HG02678 (cell line): ENCODE measurements around the gene POLR2H.
"Not testable (repeated sequence)": the region's sequence is repeated elsewhere in the genome, so short reads cannot be mapped to it uniquely, and the experiment has no call there.

ENCODE experiments used
- ATAC-seq: cut with Tn5 transposase; IDR thresholded peaks from one replicate; pipeline ENCODE4 v1.9.1; 2021; ENCODE audit warnings: mild to moderate bottlenecking, moderate library complexity; ENCODE audit not compliant: unreplicated experiment

POLR2H gene

GRCh38 chr3:184335661-184336546, 25.6 kb upstream of the POLR2H start:
- peak; percentile 87 for ATAC-seq

GRCh38 chr3:184336547-184337398, 24.7 kb upstream of the POLR2H start:
- ATAC-seq = no peak

GRCh38 chr3:184337399-184337714, 24.2 kb upstream of the POLR2H start, which contains the start of gene FAM131A:
FAM131A (plus strand) TSS chr3:184337600; CDS start chr3:184337631, 31 bp downstream.
- ATAC-seq = no peak

- no peak for ATAC-seq
Measured at GRCh38 chr3:184337981-184338380, 23.5 kb upstream of the POLR2H start.

GRCh38 chr3:184338511-184338945, 23.0 kb upstream of the POLR2H start:
- no peak for ATAC-seq

DNA sequence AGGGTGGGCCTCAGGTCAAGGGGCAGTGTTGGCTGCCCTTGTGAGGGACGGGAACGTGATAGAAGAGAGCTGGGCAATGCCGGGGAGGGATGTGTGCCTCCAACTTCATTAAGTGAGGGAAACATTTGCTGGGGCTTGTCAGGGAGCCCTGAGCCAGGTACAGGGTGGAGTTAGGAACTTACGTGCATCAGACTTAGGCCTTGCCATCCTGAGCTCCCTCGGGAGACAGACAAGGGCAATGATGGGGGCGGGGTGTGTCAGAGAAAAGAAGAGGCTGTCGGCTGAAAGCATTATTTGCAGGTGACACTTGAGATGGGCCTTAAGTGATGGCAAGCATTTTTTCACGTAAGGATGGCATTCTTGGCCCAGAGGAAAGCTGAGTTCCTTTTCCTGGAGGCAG, 22.5 kb upstream of the POLR2H start:
- no peak for ATAC-seq

- ATAC-seq = not testable (repeated sequence)
Measured at GRCh38 chr3:184339451-184340135, 21.9 kb upstream of the POLR2H start.

GRCh38 chr3:184341925-184342324, 19.6 kb upstream of the POLR2H start:
- no peak for ATAC-seq

- ATAC-seq = no peak
Measured at GRCh38 chr3:184343200-184343876, 18.2 kb upstream of the POLR2H start.

GRCh38 chr3:184344579-184345316, 16.8 kb upstream of the POLR2H start:
- no peak for ATAC-seq

DNA sequence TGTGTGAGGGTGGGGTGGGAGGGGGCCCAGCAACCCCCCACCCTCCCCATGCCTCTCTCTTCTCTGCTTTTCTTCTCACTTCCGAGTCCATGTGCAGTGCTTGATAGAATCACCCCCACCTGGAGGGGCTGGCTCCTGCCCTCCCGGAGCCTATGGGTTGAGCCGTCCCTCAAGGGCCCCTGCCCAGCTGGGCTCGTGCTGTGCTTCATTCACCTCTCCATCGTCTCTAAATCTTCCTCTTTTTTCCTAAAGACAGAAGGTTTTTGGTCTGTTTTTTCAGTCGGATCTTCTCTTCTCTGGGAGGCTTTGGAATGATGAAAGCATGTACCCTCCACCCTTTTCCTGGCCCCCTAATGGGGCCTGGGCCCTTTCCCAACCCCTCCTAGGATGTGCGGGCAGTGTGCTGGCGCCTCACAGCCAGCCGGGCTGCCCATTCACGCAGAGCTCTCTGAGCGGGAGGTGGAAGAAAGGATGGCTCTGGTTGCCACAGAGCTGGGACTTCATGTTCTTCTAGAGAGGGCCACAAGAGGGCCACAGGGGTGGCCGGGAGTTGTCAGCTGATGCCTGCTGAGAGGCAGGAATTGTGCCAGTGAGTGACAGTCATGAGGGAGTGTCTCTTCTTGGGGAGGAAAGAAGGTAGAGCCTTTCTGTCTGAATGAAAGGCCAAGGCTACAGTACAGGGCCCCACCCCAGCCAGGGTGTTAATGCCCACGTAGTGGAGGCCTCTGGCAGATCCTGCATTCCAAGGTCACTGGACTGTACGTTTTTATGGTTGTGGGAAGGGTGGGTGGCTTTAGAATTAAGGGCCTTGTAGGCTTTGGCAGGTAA, 16.0 kb upstream of the POLR2H start:
- ATAC-seq = no peak

GRCh38 chr3:184346480-184347190, 14.9 kb upstream of the POLR2H start:
- ATAC-seq = no peak

- ATAC-seq = no peak
Measured at GRCh38 chr3:184347321-184348056, 14.0 kb upstream of the POLR2H start.

- no peak for ATAC-seq
Measured at GRCh38 chr3:184348057-184348382, 13.5 kb upstream of the POLR2H start.

- no peak for ATAC-seq
Measured at GRCh38 chr3:184349563-184350470, 11.7 kb upstream of the POLR2H start.

DNA sequence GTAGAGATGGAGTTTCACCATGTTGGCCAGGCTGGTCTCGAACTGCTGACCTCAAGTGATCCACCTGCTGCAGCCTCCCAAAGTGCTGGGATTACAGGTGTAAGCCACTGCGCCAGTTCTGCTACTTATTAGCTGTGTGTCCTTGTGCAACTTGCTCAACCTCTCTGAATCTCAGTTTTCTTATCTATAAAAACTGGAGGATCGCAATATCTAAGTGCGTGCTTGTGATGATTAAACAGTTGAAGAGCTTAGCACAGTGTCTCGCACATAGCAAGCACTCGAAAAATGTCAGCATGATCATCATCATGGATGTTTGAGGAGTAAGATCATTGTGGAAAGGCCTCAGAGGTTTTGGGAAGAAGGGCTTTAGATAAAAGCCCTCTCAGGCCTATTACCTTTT, 10.9 kb upstream of the POLR2H start:
- no peak for ATAC-seq
